Brain microvascular endothelial cell (primary cell): Measurements from ENCODE around the gene CACNA1B.
"Not testable (repeated sequence)": the region's sequence is repeated elsewhere in the genome, so short reads cannot be mapped to it uniquely, and the experiment has no call there.

Source experiments
- DNase-seq: peaks from one replicate; pipeline ENCODE4 v3.0.0-alpha.2; 2020
- H3K27ac ChIP-seq: fragments of 250-450 bp; sonication (Bioruptor Pico); 2 replicates; pipeline ENCODE4 v1.5.1; 2020; ENCODE audit warnings: mild to moderate bottlenecking, moderate library complexity
- H3K27me3 ChIP-seq: fragments of 250-450 bp; sonication (Bioruptor Pico); replicated peaks from 2 replicates; pipeline ENCODE4 v1.5.1; 2020; ENCODE audit warnings: mild to moderate bottlenecking
- H3K36me3 ChIP-seq: fragments of 250-450 bp; sonication (Bioruptor Pico); replicated peaks from 2 replicates; pipeline ENCODE4 v1.5.1; 2020; ENCODE audit warnings: mild to moderate bottlenecking
- H3K4me3 ChIP-seq: 2 replicates; pipeline ENCODE4 v1.5.1; 2011; ENCODE audit warnings: low read depth, mild to moderate bottlenecking, control low read depth, low read length, moderate library complexity
- CTCF ChIP-seq: IDR thresholded peaks from 2 replicates; pipeline ENCODE4 v1.5.1; 2011; ENCODE audit warnings: low read depth, mild to moderate bottlenecking, moderate library complexity, low read length, control low read depth, inconsistent platforms; ENCODE audit errors: missing control alignments
- in situ Hi-C: cut with HindIII; loops from 2 replicates; pipeline ENCODE4 v1.10.0; 2017; ENCODE audit warnings: low sequenced_read_pairs, low pct_ligation_motif_present

The CACNA1B gene

GRCh38 chr9:138078846-138079245 lies 201.3 kb downstream of the CACNA1B start:
- in situ Hi-C loops, result no loop called here
- Histone ChIP-seq H3K36me3 (no peaks in the 10 kb centered on the region), H3K4me3 (no peak overlapping the region), H3K27me3 (no peaks in the 10 kb centered on the region), H3K27ac (no peak overlapping the region)
- no peak for DNase-seq
- no peak for TF ChIP-seq CTCF

DNA sequence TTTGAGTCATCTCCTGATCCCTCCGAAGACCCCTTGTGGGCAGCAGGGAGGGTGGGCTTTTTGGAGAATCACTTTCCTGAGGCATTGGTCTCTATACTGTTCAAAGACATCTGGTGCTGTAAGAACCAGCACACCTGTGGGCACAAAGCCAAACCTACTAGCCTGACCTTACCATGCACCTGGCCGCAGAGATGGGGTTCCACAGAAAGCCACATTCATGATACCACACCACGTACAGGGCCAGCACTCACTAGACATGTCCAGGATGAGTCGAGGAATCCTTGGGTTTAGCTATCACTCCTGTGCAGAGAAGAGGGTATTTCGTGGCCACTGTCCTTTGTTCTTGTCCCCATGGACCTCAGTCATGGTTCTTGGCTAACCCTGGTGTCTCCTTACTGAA lies 203.4 kb downstream of the CACNA1B start:
- no peak for TF ChIP-seq CTCF
- Histone ChIP-seq H3K36me3 (no peaks in the 10 kb centered on the region), H3K4me3 (no peak overlapping the region), H3K27me3 (no peaks in the 10 kb centered on the region), H3K27ac (no peak overlapping the region)
- DNase-seq, result no peak
- in situ Hi-C loops, result no loop called here

- H3K4me3 ChIP-seq, result no peak overlapping the region
- no peak overlapping the region for H3K27ac ChIP-seq
- H3K36me3 ChIP-seq, result no peaks in the 10 kb centered on the region
- in situ Hi-C loops, result no loop called here
- TF ChIP-seq CTCF, result no peak
- no peak for DNase-seq
- H3K27me3 ChIP-seq, result no peaks in the 10 kb centered on the region
Measured at GRCh38 chr9:138082918-138083636, 205.5 kb downstream of the CACNA1B start.

DNA sequence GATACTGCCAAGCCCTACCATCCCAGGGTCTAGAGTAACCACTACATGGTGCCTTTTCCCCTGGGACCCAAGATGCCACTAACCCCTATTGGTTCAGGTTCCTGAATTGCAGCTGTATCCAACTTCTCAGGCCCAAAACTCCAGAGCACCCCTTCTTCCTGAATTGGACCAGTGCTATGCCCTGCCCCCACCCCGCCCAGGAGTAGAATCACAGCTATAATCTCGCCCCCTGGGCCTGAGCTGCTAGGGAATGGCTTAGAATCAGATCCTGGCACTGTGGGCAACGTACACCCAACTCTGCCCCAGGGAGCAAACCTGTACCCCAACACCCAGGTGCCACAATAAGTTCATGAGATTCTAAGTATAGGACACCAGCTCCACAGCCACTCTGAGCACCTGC lies 206.3 kb downstream of the CACNA1B start:
- no peak overlapping the region for H3K27ac ChIP-seq
- in situ Hi-C loops, result no loop called here

DNA sequence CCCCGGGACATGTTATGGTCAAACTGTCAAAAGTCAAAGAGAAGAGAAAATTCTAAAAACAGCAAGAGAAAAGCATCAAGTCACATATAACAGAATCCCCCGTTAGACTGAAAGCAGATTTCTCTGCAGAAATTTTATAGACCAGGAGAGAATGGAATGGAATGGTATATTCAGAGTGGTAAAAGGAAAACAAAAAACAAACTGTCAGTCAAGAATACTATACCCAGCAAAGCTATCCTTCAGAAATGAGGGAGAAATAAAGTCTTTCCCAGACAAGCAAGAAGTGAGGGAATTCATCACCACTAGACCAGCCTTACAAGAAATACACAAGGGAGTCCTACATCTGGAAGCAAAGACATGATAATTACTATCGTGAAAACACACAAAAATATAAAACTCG lies 208.0 kb downstream of the CACNA1B start:
- in situ Hi-C loops, result no loop called here
- H3K4me3 ChIP-seq, result no peak overlapping the region

More for the DNA sequence above, 206.3 kb downstream of the CACNA1B start:
- H3K36me3 ChIP-seq, result no peaks in the 10 kb centered on the region
- no peaks in the 10 kb centered on the region for H3K27me3 ChIP-seq
- H3K4me3 ChIP-seq, result no peak overlapping the region
- no peak for TF ChIP-seq CTCF
- DNase-seq, result no peak

GRCh38 chr9:138092057-138092456 lies 214.5 kb downstream of the CACNA1B start:
- H3K4me3 ChIP-seq, H3K27ac ChIP-seq, in situ Hi-C loops, H3K36me3 ChIP-seq, H3K27me3 ChIP-seq, DNase-seq: not testable (repeated sequence)

More for the DNA sequence above, 208.0 kb downstream of the CACNA1B start:
- no peak for TF ChIP-seq CTCF
- no peak for DNase-seq
- Histone ChIP-seq H3K27ac (no peak overlapping the region), H3K27me3 (no peaks in the 10 kb centered on the region), H3K36me3 (no peaks in the 10 kb centered on the region)
